Measurements from ENCODE around the gene SPOP. TPM values are rescaled to one million over a fixed set of nuclear protein-coding genes. Genes with fewer than 3 reads are reported as not detected.
"Not testable (repeated sequence)": the region's sequence is repeated elsewhere in the genome, so short reads cannot be mapped to it uniquely, and the experiment has no call there.

SPOP gene
- total RNA-seq, result 60.9 and 63.6 TPM in 2 replicates

GRCh38 chr17:49677933-49678847 lies at the start of gene SPOP:
Gene SPOP, minus strand, starts transcription at chr17:49678097. Its CDS starts 55,287 bp downstream, at chr17:49622810.
- intact Hi-C loops (cut with micrococcal nuclease), result loop anchor here (1.0 to 10.0 kb wide), 8 partner anchors 10 to 486 kb away; partner anchors contain the start of genes KAT7 and PHB1

GRCh38 chr17:49727380-49727779 lies 49.5 kb upstream of the SPOP start:
- intact Hi-C loops (cut with micrococcal nuclease), result no loop called here

- intact Hi-C loops (cut with micrococcal nuclease), result no loop called here
Measured at GRCh38 chr17:49725452-49726130, 47.7 kb upstream of the SPOP start.

- intact Hi-C loops (cut with micrococcal nuclease), result not testable (repeated sequence)
Measured at GRCh38 chr17:49724552-49724951, 46.7 kb upstream of the SPOP start.

- intact Hi-C loops (cut with micrococcal nuclease), result no loop called here
Measured at GRCh38 chr17:49723423-49723822, 45.5 kb upstream of the SPOP start.

GRCh38 chr17:49722066-49722465 lies 44.2 kb upstream of the SPOP start:
- intact Hi-C loops (cut with micrococcal nuclease), result no loop called here

GRCh38 chr17:49717371-49717861 lies 39.5 kb upstream of the SPOP start:
- intact Hi-C loops (cut with micrococcal nuclease), result no loop called here

GRCh38 chr17:49716668-49717364 lies 38.9 kb upstream of the SPOP start:
- intact Hi-C loops (cut with micrococcal nuclease), result no loop called here

- intact Hi-C loops (cut with micrococcal nuclease), result no loop called here
Measured at GRCh38 chr17:49715717-49716279, 37.9 kb upstream of the SPOP start.

- intact Hi-C loops (cut with micrococcal nuclease), result no loop called here
Measured at GRCh38 chr17:49715216-49715615, 37.3 kb upstream of the SPOP start.

- intact Hi-C loops (cut with micrococcal nuclease), result loop anchor here (1.0 to 10.0 kb wide), 9 partner anchors 31 to 294 kb away; partner anchors contain the start of genes FAM117A, KAT7 and PHB1
Measured at GRCh38 chr17:49708515-49709183, 30.8 kb upstream of the SPOP start.

GRCh38 chr17:49707608-49708514 lies 30.0 kb upstream of the SPOP start, which contains the start of gene SLC35B1:
Gene SLC35B1, minus strand, starts transcription at chr17:49707964. Its CDS starts 131 bp downstream, at chr17:49707833.
- intact Hi-C loops (cut with micrococcal nuclease), result loop anchor here (1.0 to 10.0 kb wide), 9 partner anchors 31 to 293 kb away; partner anchors contain the start of genes FAM117A, KAT7 and PHB1

GRCh38 chr17:49707246-49707607 lies 29.3 kb upstream of the SPOP start:
- intact Hi-C loops (cut with micrococcal nuclease), result loop anchor here (5.0 to 10.0 kb wide), 2 partner anchors 145 to 292 kb away; partner anchors contain the start of gene PHB1

- intact Hi-C loops (cut with micrococcal nuclease), result loop anchor here (5.0 to 10.0 kb wide), 2 partner anchors 147 to 290 kb away; partner anchors contain the start of gene PHB1
Measured at GRCh38 chr17:49705254-49705653, 27.4 kb upstream of the SPOP start.

GRCh38 chr17:49703557-49704277 lies 25.8 kb upstream of the SPOP start:
- intact Hi-C loops (cut with micrococcal nuclease), result loop anchor here (10.0 kb wide), 1 partner anchor 289 kb away; the partner anchor contains the start of gene PHB1

GRCh38 chr17:49700960-49701359 lies 23.1 kb upstream of the SPOP start:
- intact Hi-C loops (cut with micrococcal nuclease), result loop anchor here (10.0 kb wide), 1 partner anchor 286 kb away; the partner anchor contains the start of gene PHB1

- intact Hi-C loops (cut with micrococcal nuclease), result loop anchor here (10.0 kb wide), 1 partner anchor 285 kb away; the partner anchor contains the start of gene PHB1
Measured at GRCh38 chr17:49699966-49700575, 22.2 kb upstream of the SPOP start.

- intact Hi-C loops (cut with micrococcal nuclease), result no loop called here
Measured at GRCh38 chr17:49698005-49698404, 20.1 kb upstream of the SPOP start.

All from T-helper 2 cell treated with Interferon-gamma antibody and Interleukin-4, amounts not matched to agents 100 ng/mL and 5 ng/mL, for 36 hours (primary cell).